AML-193 (cell line): ENCODE data around the gene USP48.
"Not testable (repeated sequence)": the region's sequence is repeated elsewhere in the genome, so short reads cannot be mapped to it uniquely, and the experiment has no call there.

Source experiments
- DNase-seq, 2 experiments: peaks; one replicate each; lab custom pipeline; 2025; lab: John Stamatoyannopoulos, UW

The USP48 gene

DNA sequence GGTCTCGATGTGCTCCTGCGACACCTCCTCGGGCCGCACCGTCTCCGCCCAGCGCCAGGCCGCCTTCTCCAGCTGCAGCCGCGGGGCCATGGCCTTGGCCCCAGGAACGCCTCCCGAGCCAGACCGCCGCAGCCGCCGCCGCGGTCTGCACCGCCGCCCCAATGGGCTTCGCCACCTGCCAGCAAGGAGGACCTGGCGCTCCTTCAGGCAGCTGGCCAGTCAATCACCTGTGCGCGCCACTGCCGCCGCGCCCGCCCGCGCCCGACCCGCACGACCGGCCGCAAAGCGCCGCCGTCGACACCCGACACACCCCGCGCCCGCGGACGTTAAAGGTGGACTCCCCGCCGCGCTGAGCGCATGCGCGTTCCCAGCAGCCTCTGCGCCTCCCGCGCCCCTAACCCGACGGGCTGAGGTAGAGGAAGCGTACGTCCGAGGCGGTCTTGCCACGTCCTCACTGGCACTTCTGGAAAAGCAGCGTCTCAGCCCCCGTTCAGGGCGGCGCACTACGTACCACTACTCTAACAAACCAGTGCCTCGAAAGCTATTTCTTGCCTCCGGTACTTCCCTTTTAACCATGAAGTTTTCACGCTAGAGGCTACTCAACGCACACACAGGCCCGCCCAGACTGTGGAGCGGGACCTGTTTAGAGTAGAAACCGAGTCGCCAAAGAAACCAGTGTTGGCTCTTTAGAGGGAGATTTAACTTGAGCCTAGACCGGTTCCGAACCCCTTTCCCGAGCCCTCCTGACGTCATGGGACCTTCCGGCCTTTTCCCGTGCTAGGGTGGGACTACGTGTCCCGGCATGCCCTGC lies at the start of gene USP48:
TSS of gene USP48 (minus strand) at position 282 of the 811 bp plus-strand sequence. CDS start at position 90, 192 bp downstream.
- DNase-seq: peak; percentile 83 to 85

DNA sequence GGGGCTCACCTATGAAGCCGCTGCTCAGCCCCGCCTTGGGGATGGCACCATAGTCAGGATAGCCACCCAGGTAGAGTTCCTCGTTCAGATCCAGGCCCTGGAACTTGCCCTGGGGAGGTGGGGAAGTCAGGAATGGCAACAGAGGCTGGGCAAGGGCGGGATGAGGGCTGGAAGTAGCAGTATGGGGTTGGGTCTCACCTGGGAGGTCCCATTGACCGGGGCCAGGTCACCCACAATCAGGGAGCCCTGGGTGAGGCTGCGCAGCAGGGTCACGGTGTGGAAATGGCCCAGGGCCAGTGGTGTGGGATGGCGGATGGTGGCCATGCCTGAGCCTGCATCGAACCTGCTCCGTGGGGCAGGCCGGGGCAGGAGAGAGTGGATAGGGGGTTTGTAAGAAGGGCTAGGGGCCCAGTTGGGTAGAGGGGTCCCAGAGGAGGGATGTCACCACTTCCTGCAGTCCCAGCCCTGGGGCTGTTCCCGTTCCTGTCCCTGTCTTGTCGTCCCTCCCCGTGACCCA lies 48.6 kb upstream of the USP48 start:
- no peak for DNase-seq

DNA sequence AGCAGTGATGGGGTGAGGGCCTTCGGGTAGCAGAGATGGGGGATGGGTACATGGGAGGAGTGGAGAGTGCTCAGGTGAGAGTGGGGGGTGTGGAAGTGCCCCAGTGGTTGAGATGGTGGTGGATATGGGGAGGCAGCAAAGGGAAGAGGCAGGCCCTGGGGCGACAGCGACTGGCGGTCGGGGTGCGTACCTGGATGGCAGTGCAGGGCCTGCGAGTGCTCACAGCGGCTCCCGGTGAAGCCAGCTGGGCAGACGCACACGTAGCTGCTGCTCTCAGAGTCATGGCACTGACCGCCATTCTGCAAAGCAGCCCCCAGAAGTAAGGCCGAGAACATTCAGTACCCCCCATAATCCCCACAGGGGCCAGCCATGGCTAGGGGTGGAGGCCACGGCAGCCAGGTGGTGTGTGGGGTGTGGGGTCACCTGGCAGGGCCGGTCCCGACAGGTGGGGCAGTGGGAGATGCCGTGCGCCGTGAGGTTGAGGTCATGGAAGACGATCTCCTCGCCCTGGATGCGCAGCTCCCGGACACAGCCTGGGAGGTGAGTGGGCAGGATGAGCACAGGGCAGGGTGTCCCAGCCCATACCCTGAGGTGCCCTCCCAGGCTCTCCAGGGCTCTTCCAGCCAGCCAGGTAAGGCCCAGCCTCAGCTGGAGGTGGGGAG lies 48.0 kb upstream of the USP48 start:
- DNase-seq: no peak

- no peak for DNase-seq
Measured at GRCh38 chr1:21829294-21829693, 46.3 kb upstream of the USP48 start.

GRCh38 chr1:21828506-21829210 lies 45.7 kb upstream of the USP48 start:
- no peak for DNase-seq

DNA sequence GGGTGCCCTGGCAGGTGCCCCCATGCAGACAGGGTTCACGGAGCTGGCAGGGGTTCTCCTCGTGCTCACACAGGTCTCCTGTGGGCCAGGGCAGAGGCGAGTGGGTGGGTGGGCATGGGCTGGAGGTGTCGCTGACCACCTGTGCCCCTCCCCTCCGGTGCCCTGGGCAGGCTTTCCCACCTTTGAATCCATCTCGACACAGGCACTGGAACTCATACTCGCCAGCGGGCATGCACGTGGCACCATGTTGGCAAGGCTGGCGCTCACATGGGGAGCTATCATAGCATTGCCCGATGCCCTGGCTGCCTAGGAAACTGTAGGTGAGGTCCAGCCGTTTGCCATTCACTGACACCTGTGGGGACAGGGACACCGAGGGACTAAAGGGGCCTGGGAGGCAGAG lies 45.1 kb upstream of the USP48 start:
- no peak for DNase-seq

- DNase-seq: no peak
Measured at GRCh38 chr1:21827141-21827679, 44.3 kb upstream of the USP48 start.

DNA sequence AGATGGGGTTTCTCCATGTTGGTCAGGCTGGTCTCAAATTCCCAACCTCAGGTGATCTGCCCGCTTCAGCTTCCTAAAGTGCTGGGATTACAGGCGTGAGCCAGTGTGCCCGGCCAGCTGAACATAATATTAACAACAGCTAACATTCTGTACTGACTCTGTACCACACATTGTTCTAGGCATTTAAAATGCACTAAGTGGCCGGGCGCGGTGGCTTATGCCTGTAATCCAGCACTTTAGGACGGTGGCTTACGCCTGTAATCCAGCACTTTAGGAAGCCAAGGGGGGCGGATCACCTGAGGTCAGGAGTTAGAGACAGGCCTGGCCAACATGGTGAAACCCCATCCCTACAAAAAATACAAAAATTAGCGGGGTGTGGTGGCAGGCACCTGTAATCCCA lies 43.7 kb upstream of the USP48 start:
- not testable (repeated sequence) for DNase-seq

GRCh38 chr1:21825393-21825792 lies 42.4 kb upstream of the USP48 start:
- DNase-seq: no peak

DNA sequence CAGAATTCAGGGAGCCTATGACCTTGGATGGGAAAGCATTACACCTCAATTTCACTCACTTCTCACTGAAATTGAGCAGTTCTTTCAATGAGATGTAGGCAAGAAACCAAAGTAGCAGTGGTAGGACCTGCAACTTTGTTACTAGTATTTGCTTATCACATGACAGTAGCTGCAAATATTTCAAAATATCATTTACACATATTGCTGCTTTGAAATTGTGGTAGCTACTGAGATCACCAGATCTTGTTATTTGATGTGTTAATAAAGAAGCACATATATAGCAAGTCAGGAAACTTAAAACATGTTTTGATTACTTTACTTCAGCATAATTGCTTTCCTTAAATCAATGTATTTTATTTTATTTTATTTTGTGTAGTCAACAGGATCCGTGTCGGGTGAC lies 42.0 kb upstream of the USP48 start:
- no peak for DNase-seq

DNA sequence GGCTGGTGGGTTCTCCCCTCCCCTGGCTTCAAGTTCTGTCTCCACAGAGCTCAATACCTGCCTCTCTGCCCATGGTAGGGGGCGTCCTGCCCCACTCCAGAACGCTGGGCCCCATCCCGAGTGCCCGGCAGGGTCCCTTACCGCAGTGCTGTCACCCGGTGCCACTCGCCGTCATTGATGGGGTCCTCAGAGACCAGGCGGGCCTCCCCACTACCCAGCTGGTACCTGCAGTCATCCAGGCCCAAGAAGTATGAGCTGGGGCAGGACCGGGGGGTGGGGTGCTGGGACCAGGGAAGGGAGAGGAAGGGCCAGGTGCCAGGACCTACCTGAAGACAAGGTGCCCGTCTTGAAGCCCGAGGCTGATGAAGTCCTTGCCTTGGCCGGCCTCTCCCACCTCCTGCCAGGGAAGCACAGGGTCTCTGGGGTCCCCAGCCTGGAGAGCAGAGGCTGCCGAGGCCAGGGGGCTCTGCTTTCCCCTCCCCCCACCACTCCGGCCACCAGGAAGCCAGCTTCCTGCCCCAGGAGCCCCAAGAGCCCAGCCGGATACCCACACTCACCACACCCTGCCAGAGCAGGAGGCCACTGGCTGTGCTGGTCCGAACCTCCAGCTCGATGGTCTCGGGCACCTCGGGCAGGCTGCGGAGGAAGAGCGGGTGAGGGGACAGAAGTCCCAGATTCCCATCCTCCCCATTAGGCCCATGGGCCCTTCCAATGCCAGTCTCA lies 41.2 kb upstream of the USP48 start:
- DNase-seq: no peak

- DNase-seq: no peak
Measured at GRCh38 chr1:21823206-21823979, 40.4 kb upstream of the USP48 start.

GRCh38 chr1:21822349-21822748 lies 39.4 kb upstream of the USP48 start:
- no peak for DNase-seq

- no peak for DNase-seq
Measured at GRCh38 chr1:21821385-21822019, 38.6 kb upstream of the USP48 start.

- no peak for DNase-seq
Measured at GRCh38 chr1:21820597-21821232, 37.8 kb upstream of the USP48 start.

DNA sequence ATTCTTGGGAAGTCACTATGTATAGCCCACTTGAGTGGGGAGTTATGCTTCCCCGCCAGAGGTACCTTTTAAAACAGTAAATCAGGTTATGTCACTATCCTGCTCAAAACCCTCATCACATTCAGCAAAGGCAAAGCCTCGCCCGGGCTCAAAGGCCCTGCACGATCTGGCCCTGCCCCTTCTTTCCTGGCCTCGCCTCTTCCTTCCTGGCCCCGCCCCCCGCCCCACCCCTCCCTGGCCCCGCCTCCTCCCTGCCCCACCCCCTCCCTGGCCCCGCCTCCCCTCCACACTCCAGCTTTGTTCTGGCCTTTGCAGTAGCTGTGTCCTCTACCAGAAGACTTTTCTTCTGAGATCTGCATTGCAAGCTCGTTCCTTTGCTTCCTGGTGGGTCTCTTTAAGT lies 35.7 kb upstream of the USP48 start:
- no peak for DNase-seq

GRCh38 chr1:21816602-21817302 lies 33.8 kb upstream of the USP48 start:
- DNase-seq: no peak

DNA sequence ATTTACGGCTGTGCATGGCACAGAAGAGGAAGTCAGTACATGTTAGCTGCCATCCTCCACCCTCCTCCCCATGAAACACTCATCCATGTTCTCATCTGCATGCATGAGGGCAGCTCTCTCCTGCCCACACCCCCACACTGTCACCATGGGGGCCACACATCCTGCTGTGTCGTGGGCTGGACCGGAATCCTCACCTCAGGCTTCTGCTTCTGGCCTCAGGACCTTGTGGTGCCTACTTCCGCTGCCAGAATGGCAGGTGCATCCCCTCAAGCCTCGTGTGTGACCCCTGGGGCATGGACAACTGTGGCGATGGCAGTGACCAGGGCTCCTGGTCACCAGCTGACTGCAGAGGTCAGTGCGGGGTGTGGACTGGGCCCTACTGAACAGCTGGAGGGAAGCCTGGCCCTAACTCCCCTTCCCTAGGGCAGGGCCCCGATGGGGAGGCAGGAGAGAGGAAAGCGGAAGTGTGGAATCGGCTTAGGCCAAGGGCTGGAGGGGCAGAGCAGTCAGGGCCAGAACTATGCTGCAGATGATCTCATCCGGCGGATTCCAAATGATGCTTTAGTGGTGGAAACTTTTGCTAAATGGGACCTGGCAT lies 32.9 kb upstream of the USP48 start:
- no peak for DNase-seq
